Panc1 (cell line): ENCODE results near the gene ZIC4. TPM values are rescaled to one million over a fixed set of nuclear protein-coding genes. Genes with fewer than 3 reads are reported as not detected.

ENCODE experiments used
- ATAC-seq: fragments of 200-7000 bp; cut with Tn5 transposase; 2 replicates; pipeline ENCODE4 v1.9.1; 2020; ENCODE audit warnings: mild to moderate bottlenecking, moderate library complexity
- BruUV-seq: library from RNA; stranded (reverse); fragments of 400-500 nt; replicated peaks from 2 replicates; lab custom pipeline; 2021; lab: Mats Ljungman, UMichigan
- CTCF ChIA-PET: fragments of 300-600 bp; sonication (Branson Sonifier 250); formaldehyde crosslinking; loops from one replicate; lab custom pipeline; 2022; ENCODE audit warnings: antibody characterized with exemption; lab: Charles Lee
- POLR2A ChIA-PET: fragments of 300-600 bp; sonication (Branson Sonifier 250); formaldehyde crosslinking; loops from one replicate; lab custom pipeline; 2022; ENCODE audit warnings: antibody characterized with exemption; lab: Charles Lee
- DNase-seq: peaks from one replicate; pipeline ENCODE4 v3.0.0-alpha.2; 2010; ENCODE audit warnings: low read depth, low spot score
- H3K27ac ChIP-seq: 2 replicates; pipeline ENCODE4 v1.5.1; 2011; ENCODE audit warnings: mild to moderate bottlenecking, low read length, inconsistent platforms
- H3K27me3 ChIP-seq: fragments of 200-500 bp; sonication (Bioruptor generic); 2 replicates; pipeline ENCODE4 v1.6.0; 2014; ENCODE audit warnings: low read length, inconsistent platforms; ENCODE audit not compliant: control insufficient read depth, insufficient read depth
- H3K36me3 ChIP-seq: fragments of 200-500 bp; sonication (Bioruptor generic); 2 replicates; pipeline ENCODE4 v1.5.1; 2014; ENCODE audit warnings: inconsistent platforms, mild to moderate bottlenecking, low read length, moderate library complexity; ENCODE audit not compliant: control insufficient read depth, insufficient read depth
- H3K4me1 ChIP-seq: 2 replicates; pipeline ENCODE4 v1.5.1; 2011; ENCODE audit warnings: inconsistent platforms, mild to moderate bottlenecking, low read length, moderate library complexity; ENCODE audit not compliant: control insufficient read depth, insufficient read depth
- H3K4me3 ChIP-seq, 2 experiments: 2 replicates each; pipeline ENCODE4 v1.5.1; 2011 to 2012; ENCODE audit warnings: low read depth in 2 of 2, low read length in 2 of 2, mild to moderate bottlenecking in 2 of 2, inconsistent platforms in 1 of 2, moderate library complexity in 1 of 2
- H3K9me3 ChIP-seq: fragments of 200-500 bp; sonication (Bioruptor generic); 2 replicates; pipeline ENCODE4 v1.5.1; 2014; ENCODE audit warnings: low read depth, mild to moderate bottlenecking, inconsistent platforms, low read length, moderate library complexity; ENCODE audit not compliant: control insufficient read depth, insufficient read depth
- CTCF ChIP-seq: fragments of 450-650 bp; IDR thresholded peaks from 2 replicates; pipeline ENCODE4 v1.5.1; 2017; ENCODE audit warnings: mild to moderate bottlenecking
- POLR2AphosphoS5 ChIP-seq: IDR thresholded peaks from 2 replicates; pipeline ENCODE4 v1.6.1; 2012; ENCODE audit warnings: mild to moderate bottlenecking, low read depth, low read length, moderate library complexity
- SIN3A ChIP-seq: IDR thresholded peaks from 2 replicates; pipeline ENCODE4 v1.6.1; 2012; ENCODE audit warnings: low read depth, mild to moderate bottlenecking, low read length, moderate library complexity, borderline replicate concordance; ENCODE audit not compliant: insufficient read depth
- TCF7L2 ChIP-seq: IDR thresholded peaks from 2 replicates; pipeline ENCODE4 v1.6.1; 2011; ENCODE audit warnings: mild to moderate bottlenecking, low read depth, low read length, inconsistent platforms
- in situ Hi-C: cut with HindIII; loops from 2 replicates; pipeline ENCODE4 v1.10.0; 2016; ENCODE audit warnings: low sequenced_read_pairs, low pct_unique_long_range_greater_than_20kb
- intact Hi-C: fragments of 100-400 bp; cut with micrococcal nuclease; formaldehyde crosslinking; loops from one replicate; pipeline ENCODE4 v1.10.0; 2022; ENCODE audit not compliant: unreplicated experiment
- total RNA-seq: library from RNA; stranded (reverse); gene quantifications from one replicate; pipeline ENCODE4 v1.2.1, GENCODE V29; 2021; ENCODE audit not compliant: unreplicated experiment
- TF ChIP-seq, protein P1 (sequence below), 2 experiments: IDR thresholded peaks; 2 replicates each; pipeline ENCODE4 v1.6.1; 2011 to 2012; ENCODE audit warnings: low read depth in 2 of 2, control low read depth in 1 of 2, low read length in 1 of 2, mild to moderate bottlenecking in 1 of 2, moderate library complexity in 1 of 2; ENCODE audit not compliant: insufficient read depth in 1 of 2

Gene ZIC4
- total RNA-seq, 1 experiment from 2014 or later = not detected

GRCh38 chr3:147413686-147414389 lies 7.5 kb upstream of the ZIC4 start:
- BruUV-seq = no TSS peak
- DNase-seq = no peak
- in situ Hi-C loops (no loop called here), intact Hi-C loops (no loop called here)
- H3K9me3 ChIP-seq = no peaks in the 10 kb centered on the region
- no peaks in the 10 kb centered on the region for H3K4me1 ChIP-seq
- H3K4me3 ChIP-seq = peak overlapping the region; percentile 49 to 63
- H3K36me3 ChIP-seq = no peaks in the 10 kb centered on the region
- ATAC-seq = no peak; the same call in 1 of the 2 replicates
- H3K27ac ChIP-seq = no peak overlapping the region
- ChIA-PET POLR2A (no interaction called here), CTCF (no interaction called here)
- H3K27me3 ChIP-seq = no peaks in the 10 kb centered on the region; the same call in 1 of the 2 replicates
- TF ChIP-seq CTCF (no peak), POLR2AphosphoS5 (no peak), SIN3A (no peak), TCF7L2 (no peak)
- TF ChIP-seq, protein P1, sequence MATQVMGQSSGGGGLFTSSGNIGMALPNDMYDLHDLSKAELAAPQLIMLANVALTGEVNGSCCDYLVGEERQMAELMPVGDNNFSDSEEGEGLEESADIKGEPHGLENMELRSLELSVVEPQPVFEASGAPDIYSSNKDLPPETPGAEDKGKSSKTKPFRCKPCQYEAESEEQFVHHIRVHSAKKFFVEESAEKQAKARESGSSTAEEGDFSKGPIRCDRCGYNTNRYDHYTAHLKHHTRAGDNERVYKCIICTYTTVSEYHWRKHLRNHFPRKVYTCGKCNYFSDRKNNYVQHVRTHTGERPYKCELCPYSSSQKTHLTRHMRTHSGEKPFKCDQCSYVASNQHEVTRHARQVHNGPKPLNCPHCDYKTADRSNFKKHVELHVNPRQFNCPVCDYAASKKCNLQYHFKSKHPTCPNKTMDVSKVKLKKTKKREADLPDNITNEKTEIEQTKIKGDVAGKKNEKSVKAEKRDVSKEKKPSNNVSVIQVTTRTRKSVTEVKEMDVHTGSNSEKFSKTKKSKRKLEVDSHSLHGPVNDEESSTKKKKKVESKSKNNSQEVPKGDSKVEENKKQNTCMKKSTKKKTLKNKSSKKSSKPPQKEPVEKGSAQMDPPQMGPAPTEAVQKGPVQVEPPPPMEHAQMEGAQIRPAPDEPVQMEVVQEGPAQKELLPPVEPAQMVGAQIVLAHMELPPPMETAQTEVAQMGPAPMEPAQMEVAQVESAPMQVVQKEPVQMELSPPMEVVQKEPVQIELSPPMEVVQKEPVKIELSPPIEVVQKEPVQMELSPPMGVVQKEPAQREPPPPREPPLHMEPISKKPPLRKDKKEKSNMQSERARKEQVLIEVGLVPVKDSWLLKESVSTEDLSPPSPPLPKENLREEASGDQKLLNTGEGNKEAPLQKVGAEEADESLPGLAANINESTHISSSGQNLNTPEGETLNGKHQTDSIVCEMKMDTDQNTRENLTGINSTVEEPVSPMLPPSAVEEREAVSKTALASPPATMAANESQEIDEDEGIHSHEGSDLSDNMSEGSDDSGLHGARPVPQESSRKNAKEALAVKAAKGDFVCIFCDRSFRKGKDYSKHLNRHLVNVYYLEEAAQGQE (IDR thresholded peaks at IDR 0.05; ENCODE audit: insufficient read depth in 1 of 2, low read depth in 2 of 2, low read length in 1 of 2) = no peak

DNA sequence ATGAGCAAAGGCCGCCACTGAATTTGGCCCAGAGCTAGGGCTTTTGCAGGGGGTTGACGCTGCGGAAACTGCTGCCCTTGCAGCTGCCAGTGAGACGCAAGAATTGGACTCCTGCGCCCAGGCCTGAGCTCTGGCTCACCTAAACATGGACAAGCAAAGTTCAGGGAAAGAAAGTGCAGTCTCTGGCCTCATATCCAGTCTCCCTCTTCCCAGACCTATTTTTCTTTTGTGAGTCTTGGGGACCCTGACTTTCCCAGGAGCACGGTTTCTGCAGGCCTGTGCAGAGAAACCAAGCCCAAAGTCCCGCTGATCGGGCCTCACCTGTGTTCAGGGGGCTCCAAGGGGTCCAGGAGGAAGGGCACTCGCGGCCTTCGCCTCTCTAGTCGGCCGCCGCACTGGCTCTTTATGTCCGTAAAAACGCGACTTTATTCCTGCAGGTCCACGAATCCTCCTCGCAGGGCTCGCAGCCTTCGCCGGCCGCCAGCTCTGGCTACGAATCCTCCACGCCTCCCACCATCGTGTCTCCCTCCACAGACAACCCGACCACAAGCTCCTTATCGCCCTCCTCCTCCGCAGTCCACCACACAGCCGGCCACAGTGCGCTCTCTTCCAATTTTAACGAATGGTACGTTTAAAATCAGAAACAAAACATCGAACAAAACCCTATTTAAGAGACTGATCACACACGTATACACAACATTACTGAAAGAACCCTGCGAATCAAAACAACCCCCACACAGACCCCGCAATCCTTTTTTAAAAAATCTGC lies 6.8 kb upstream of the ZIC4 start:
- ATAC-seq (peak; percentile 71), DNase-seq (no peak)
- Histone ChIP-seq H3K27ac (peak overlapping the region; percentile 57; the same call in 1 of the 2 replicates), H3K4me3 (peak overlapping the region; percentile 49 to 63), H3K27me3 (no peaks in the 10 kb centered on the region; the same call in 1 of the 2 replicates), H3K9me3 (no peaks in the 10 kb centered on the region), H3K36me3 (no peaks in the 10 kb centered on the region), H3K4me1 (no peaks in the 10 kb centered on the region)
- POLR2A ChIA-PET = no interaction called here
- intact Hi-C loops (no loop called here), in situ Hi-C loops (no loop called here)
- BruUV-seq = no TSS peak
- TF ChIP-seq CTCF = no peak
- TF ChIP-seq SIN3A = no peak
- TF ChIP-seq TCF7L2 = no peak
- TF ChIP-seq, protein P1 (IDR thresholded peaks at IDR 0.05; ENCODE audit: insufficient read depth in 1 of 2, low read depth in 2 of 2, low read length in 1 of 2) = no peak
- TF ChIP-seq POLR2AphosphoS5 = no peak
- CTCF ChIA-PET = no interaction called here
